ENCODE results near the gene SLC2A9. TPM values are rescaled to one million over a fixed set of nuclear protein-coding genes. Genes with fewer than 3 reads are reported as not detected.

The SLC2A9 gene
- total and polyA plus RNA-seq, 2 of the 4 experiments (the other 2 are of a cell fraction) = 0.72 to 2.1 TPM

DNA sequence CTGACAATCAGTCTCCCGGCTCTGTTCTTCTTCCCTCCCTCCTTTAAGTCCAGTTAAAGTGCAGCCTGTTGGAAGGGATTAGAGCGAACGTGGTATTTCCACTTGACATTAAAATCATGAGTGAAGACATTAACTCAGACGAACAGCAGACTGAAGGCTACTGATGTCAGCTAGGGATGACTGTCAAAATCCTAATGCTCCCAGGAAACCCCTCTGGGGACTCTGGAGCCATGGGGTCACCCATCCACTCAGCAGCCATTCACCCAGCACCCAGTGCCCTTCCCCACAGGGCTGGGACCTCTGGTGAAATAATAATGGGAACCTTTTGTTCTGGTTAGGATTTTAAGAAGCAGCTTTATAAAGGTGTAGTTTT, 126.0 kb downstream of the SLC2A9 start:
- H3K23ac ChIP-seq (ENCODE audit: low read depth, low read length) = no peak overlapping the region
- no peaks in the 10 kb centered on the region for H4K20me1 ChIP-seq (ENCODE audit: insufficient read depth, low read length)
- no peak overlapping the region for H3K27ac ChIP-seq (ENCODE audit: insufficient read depth, low read length)
- H4K8ac ChIP-seq (ENCODE audit: low read depth in 2 of 2, low read length in 2 of 2) = no peak overlapping the region
- dilution Hi-C loops (cut with HindIII; ENCODE audit: low sequenced_read_pairs, unreplicated experiment) (no loop called here), intact Hi-C loops (cut with micrococcal nuclease) (loop anchor here (10.0 kb wide), 1 partner anchor 131 kb away; no protein-coding TSS in a partner anchor), in situ Hi-C loops (cut with MboI; ENCODE audit: low sequenced_read_pairs) (no loop called here)
- CTCF ChIA-PET = no interaction called here
- DNase-seq (no peak), ATAC-seq (ENCODE audit: low read depth) (no peak)
- POLR2A ChIA-PET (ENCODE audit: unreplicated experiment) = no interaction called here
- H4K91ac ChIP-seq (ENCODE audit: insufficient read depth, low read depth, low read length) = no peak overlapping the region
- no peak overlapping the region for H2AK9ac ChIP-seq (replicated peaks; ENCODE audit: low read depth, low read length, poor library complexity)
- no peak overlapping the region for H4K5ac ChIP-seq (ENCODE audit: low read depth, low read length)
- H3K9ac ChIP-seq (ENCODE audit: low read depth, low read length) = no peak overlapping the region
- H3K18ac ChIP-seq (ENCODE audit: low read depth, low read length) = no peak overlapping the region
- no peaks in the 10 kb centered on the region for H3K9me1 ChIP-seq (ENCODE audit: insufficient read depth, low read length)
- BruUV-seq (replicated peaks) = no TSS peak
- no peaks in the 10 kb centered on the region for H3K4me1 ChIP-seq (ENCODE audit: control insufficient read depth, insufficient read depth, low read length)
- H3K4me3 ChIP-seq (ENCODE audit: insufficient read depth, low read depth, low read length) = no peak overlapping the region
- no peaks in the 10 kb centered on the region; the same call in 1 of the 2 replicates for H3K27me3 ChIP-seq (ENCODE audit: control insufficient read depth, insufficient read depth, low read length)
- no peaks in the 10 kb centered on the region for H3K9me3 ChIP-seq (ENCODE audit: control insufficient read depth, insufficient read depth, low read length)
- H3K14ac ChIP-seq (replicated peaks; ENCODE audit: low read depth, low read length) = no peak overlapping the region
- H3K4me2 ChIP-seq (ENCODE audit: low read depth, low read length) = no peak overlapping the region
- no peak overlapping the region for H2BK120ac ChIP-seq (ENCODE audit: low read depth, low read length)
- no peak for TF ChIP-seq CEBPB (IDR thresholded peaks at IDR 0.05; ENCODE audit: low read depth, low read length)
- TF ChIP-seq MAZ (IDR thresholded peaks at IDR 0.05; ENCODE audit: borderline replicate concordance, low read depth, low read length) = no peak
- TF ChIP-seq MAFK (IDR thresholded peaks at IDR 0.05; ENCODE audit: low read depth, low read length) = no peak
- TF ChIP-seq, protein P1, sequence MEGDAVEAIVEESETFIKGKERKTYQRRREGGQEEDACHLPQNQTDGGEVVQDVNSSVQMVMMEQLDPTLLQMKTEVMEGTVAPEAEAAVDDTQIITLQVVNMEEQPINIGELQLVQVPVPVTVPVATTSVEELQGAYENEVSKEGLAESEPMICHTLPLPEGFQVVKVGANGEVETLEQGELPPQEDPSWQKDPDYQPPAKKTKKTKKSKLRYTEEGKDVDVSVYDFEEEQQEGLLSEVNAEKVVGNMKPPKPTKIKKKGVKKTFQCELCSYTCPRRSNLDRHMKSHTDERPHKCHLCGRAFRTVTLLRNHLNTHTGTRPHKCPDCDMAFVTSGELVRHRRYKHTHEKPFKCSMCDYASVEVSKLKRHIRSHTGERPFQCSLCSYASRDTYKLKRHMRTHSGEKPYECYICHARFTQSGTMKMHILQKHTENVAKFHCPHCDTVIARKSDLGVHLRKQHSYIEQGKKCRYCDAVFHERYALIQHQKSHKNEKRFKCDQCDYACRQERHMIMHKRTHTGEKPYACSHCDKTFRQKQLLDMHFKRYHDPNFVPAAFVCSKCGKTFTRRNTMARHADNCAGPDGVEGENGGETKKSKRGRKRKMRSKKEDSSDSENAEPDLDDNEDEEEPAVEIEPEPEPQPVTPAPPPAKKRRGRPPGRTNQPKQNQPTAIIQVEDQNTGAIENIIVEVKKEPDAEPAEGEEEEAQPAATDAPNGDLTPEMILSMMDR (conservative IDR thresholded peaks at IDR 0.05; ENCODE audit: low read depth, low read length) = no peak
- TF ChIP-seq, protein P2, sequence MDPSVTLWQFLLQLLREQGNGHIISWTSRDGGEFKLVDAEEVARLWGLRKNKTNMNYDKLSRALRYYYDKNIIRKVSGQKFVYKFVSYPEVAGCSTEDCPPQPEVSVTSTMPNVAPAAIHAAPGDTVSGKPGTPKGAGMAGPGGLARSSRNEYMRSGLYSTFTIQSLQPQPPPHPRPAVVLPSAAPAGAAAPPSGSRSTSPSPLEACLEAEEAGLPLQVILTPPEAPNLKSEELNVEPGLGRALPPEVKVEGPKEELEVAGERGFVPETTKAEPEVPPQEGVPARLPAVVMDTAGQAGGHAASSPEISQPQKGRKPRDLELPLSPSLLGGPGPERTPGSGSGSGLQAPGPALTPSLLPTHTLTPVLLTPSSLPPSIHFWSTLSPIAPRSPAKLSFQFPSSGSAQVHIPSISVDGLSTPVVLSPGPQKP (IDR thresholded peaks at IDR 0.05; ENCODE audit: borderline replicate concordance, low read depth, low read length) = no peak
- no peak for TF ChIP-seq RAD21 (IDR thresholded peaks at IDR 0.05; ENCODE audit: low read length)
- TF ChIP-seq BHLHE40 (IDR thresholded peaks at IDR 0.05; ENCODE audit: low read depth, low read length) = no peak
- no peak for TF ChIP-seq POLR2A (IDR thresholded peaks at IDR 0.05; ENCODE audit: low read depth, low read length)
- TF ChIP-seq FOS (IDR thresholded peaks at IDR 0.05; ENCODE audit: low read depth, low read length) = no peak
- no peak for TF ChIP-seq MXI1 (IDR thresholded peaks at IDR 0.05; ENCODE audit: borderline replicate concordance, low read depth, low read length)
- TF ChIP-seq NFE2L2 (IDR thresholded peaks at IDR 0.05; ENCODE audit: low read depth, low read length) = no peak
- TF ChIP-seq SMC3 (IDR thresholded peaks at IDR 0.05; ENCODE audit: low read depth, low read length) = no peak
- TF ChIP-seq CHD1 (IDR thresholded peaks at IDR 0.05; ENCODE audit: low read depth, low read length) = no peak
- TF ChIP-seq, protein P3, sequence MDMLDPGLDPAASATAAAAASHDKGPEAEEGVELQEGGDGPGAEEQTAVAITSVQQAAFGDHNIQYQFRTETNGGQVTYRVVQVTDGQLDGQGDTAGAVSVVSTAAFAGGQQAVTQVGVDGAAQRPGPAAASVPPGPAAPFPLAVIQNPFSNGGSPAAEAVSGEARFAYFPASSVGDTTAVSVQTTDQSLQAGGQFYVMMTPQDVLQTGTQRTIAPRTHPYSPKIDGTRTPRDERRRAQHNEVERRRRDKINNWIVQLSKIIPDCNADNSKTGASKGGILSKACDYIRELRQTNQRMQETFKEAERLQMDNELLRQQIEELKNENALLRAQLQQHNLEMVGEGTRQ (IDR thresholded peaks at IDR 0.05; ENCODE audit: low read depth, low read length) = no peak
- no peak for TF ChIP-seq RFX5 (IDR thresholded peaks at IDR 0.05; ENCODE audit: low read depth, low read length)
- no peak for TF ChIP-seq RCOR1 (IDR thresholded peaks at IDR 0.05; ENCODE audit: insufficient replicate concordance, low read length)
- no peaks in the 10 kb centered on the region for H3K36me3 ChIP-seq (ENCODE audit: control insufficient read depth, insufficient read depth, low read length)
- no peak overlapping the region for H2BK5ac ChIP-seq (ENCODE audit: low read depth, low read length, poor library complexity, severe bottlenecking)
- no peak overlapping the region for H3K56ac ChIP-seq (ENCODE audit: extremely low read depth, insufficient read depth, low read length)
- H2BK15ac ChIP-seq (ENCODE audit: low read depth, low read length) = no peak overlapping the region
- H3K79me1 ChIP-seq (ENCODE audit: low read depth in 1 of 2, low read length in 2 of 2) = no peaks in the 10 kb centered on the region
- no peak overlapping the region for H2AK5ac ChIP-seq (ENCODE audit: low read depth, low read length)
- no peak overlapping the region for H2BK20ac ChIP-seq (ENCODE audit: low read depth, low read length)
- H2AFZ ChIP-seq (replicated peaks; ENCODE audit: low read length, poor library complexity) = no peak overlapping the region
- no peak overlapping the region for H3K4ac ChIP-seq (ENCODE audit: low read depth, low read length)
- WGBS, 2 experiments (ENCODE audit: extremely low coverage in 2 of 2, insufficient read length in 1 of 2) = no CpG with 5 or more reads among the region's 4 CpGs
